Upper lobe of left lung (tissue), 6 donors: ENCODE results near the gene ZNFX1. TPM values are rescaled to one million over a fixed set of nuclear protein-coding genes. Genes with fewer than 3 reads are reported as not detected.

Source experiments
- ATAC-seq, 2 donors: fragments of 200-7000 bp; cut with Tn5 transposase; one replicate each; pipeline ENCODE4 v1.9.1; 2022; ENCODE audit warnings: mild to moderate bottlenecking in 2 of 2, moderate library complexity in 2 of 2; ENCODE audit not compliant: low FRiP score in 2 of 2
- DNase-seq, 2 donors: peaks; one replicate each; pipeline ENCODE4 v3.0.0-alpha.2; 2019 to 2020
- H3K27ac ChIP-seq, 4 donors: fragments of 200-600 bp; sonication (generic); one replicate each; pipeline ENCODE4 v1.5.1; 2016 to 2019
- H3K27me3 ChIP-seq, 4 donors: fragments of 200-600 bp; sonication (generic); one replicate each; pipeline ENCODE4 v1.5.1; 2017 to 2019
- H3K36me3 ChIP-seq, 4 donors: fragments of 200-600 bp; sonication (generic); one replicate each; pipeline ENCODE4 v1.5.1; 2016 to 2019
- H3K4me1 ChIP-seq, 4 donors: fragments of 200-600 bp; sonication (generic); one replicate each; pipeline ENCODE4 v1.5.1; 2018 to 2019
- H3K4me3 ChIP-seq, 4 donors: fragments of 200-600 bp; sonication (generic); one replicate each; pipeline ENCODE4 v1.5.1; 2017 to 2019; ENCODE audit warnings: mild to moderate bottlenecking in 2 of 4, moderate library complexity in 1 of 4
- H3K9me3 ChIP-seq, 4 donors: fragments of 200-600 bp; sonication (generic); one replicate each; pipeline ENCODE4 v1.5.1; 2018 to 2019
- EP300 ChIP-seq, 4 donors: sonication (generic); formaldehyde crosslinking; IDR thresholded peaks; one replicate each; pipeline ENCODE4 v1.5.1; 2017; ENCODE audit warnings: antibody characterized with exemption in 4 of 4, control low read depth in 2 of 4
- POLR2A ChIP-seq, 4 donors: fragments of 450-650 bp; IDR thresholded peaks; one replicate each; pipeline ENCODE4 v1.5.1; 2016 to 2017; ENCODE audit warnings: antibody characterized with exemption in 4 of 4, mild to moderate bottlenecking in 2 of 4
- POLR2AphosphoS5 ChIP-seq, 2 donors: sonication (generic); formaldehyde crosslinking; IDR thresholded peaks; one replicate each; pipeline ENCODE4 v1.5.1; 2017; ENCODE audit warnings: antibody characterized with exemption in 2 of 2
- WGBS, 2 donors: methylation state at CpG; one replicate each; pipeline ENCODE4 v1.1.5; 2017 to 2018; 5-methylcytosine and 5-hydroxymethylcytosine counted together
- total RNA-seq, 6 donors: library from RNA; depleted of rRNA in 4 of 6; stranded (reverse); fragments of >200 nt in 4 of 6; gene quantifications; one replicate each; pipeline versions ENCODE4 v1.1.0 to v1.2.1, GENCODE V29; 2016 to 2021
- TF ChIP-seq, protein P1 (sequence below), 6 experiments: fragments of 450-650 bp in 4 of 6; fragments of 200-600 bp in 2 of 6; sonication (generic) in 2 of 6; IDR thresholded peaks; one replicate each; pipeline ENCODE4 v1.5.1; 2016 to 2019; ENCODE audit warnings: antibody characterized with exemption in 6 of 6
- donor health status: DM: no; HTN: no; CAD: no; lungs with moderate emphysema.
- donor health status: DM: no; HTN: yes; CAD: no; lungs with severe emphysema.

The ZNFX1 gene
- total RNA-seq, 6 donors from 2014 or later, result 39.3 to 64.6 (median 42.4) TPM

DNA sequence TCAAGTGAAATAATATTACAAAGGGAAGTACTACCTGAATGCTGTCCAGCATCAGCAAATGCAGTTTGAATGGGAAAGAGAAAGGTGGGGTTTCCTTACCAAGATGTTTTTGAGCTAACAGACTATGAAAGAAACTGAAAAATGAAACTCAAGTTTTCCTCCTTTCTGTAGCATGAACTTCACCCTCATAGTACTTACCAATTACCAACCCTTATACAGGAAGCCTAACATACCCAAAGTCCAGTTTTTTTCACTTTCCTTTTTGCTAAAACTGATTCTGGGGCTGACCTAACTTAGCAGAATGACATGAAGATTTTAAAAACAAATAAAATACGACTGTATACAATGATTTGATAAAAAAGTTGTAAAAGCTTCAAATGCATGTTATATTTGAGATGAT, 5.2 kb downstream of the ZNFX1 start:
- ATAC-seq (no peak), DNase-seq (no peak)
- peaks cover 50 to 75% (median 58%) of the 10 kb centered on the region in 4 donors for H3K4me1 ChIP-seq
- no peaks in the 10 kb centered on the region for H3K27me3 ChIP-seq
- H3K27ac ChIP-seq, result no peak overlapping the region
- TF ChIP-seq POLR2A (IDR thresholded peaks at IDR 0.05) (no peak), POLR2AphosphoS5 (IDR thresholded peaks at IDR 0.05) (no peak), EP300 (IDR thresholded peaks at IDR 0.05) (no peak)
- TF ChIP-seq, protein P1, sequence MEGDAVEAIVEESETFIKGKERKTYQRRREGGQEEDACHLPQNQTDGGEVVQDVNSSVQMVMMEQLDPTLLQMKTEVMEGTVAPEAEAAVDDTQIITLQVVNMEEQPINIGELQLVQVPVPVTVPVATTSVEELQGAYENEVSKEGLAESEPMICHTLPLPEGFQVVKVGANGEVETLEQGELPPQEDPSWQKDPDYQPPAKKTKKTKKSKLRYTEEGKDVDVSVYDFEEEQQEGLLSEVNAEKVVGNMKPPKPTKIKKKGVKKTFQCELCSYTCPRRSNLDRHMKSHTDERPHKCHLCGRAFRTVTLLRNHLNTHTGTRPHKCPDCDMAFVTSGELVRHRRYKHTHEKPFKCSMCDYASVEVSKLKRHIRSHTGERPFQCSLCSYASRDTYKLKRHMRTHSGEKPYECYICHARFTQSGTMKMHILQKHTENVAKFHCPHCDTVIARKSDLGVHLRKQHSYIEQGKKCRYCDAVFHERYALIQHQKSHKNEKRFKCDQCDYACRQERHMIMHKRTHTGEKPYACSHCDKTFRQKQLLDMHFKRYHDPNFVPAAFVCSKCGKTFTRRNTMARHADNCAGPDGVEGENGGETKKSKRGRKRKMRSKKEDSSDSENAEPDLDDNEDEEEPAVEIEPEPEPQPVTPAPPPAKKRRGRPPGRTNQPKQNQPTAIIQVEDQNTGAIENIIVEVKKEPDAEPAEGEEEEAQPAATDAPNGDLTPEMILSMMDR (IDR thresholded peaks at IDR 0.05), result no peak
- peaks cover 4 to 68% (median 40%) of the 10 kb centered on the region in 4 donors for H3K36me3 ChIP-seq
- no peaks in the 10 kb centered on the region for H3K9me3 ChIP-seq
- H3K4me3 ChIP-seq, result no peak overlapping the region
- WGBS, 2 donors, result 61 to 71% methylated on average over 1 of the region's 1 CpG

DNA sequence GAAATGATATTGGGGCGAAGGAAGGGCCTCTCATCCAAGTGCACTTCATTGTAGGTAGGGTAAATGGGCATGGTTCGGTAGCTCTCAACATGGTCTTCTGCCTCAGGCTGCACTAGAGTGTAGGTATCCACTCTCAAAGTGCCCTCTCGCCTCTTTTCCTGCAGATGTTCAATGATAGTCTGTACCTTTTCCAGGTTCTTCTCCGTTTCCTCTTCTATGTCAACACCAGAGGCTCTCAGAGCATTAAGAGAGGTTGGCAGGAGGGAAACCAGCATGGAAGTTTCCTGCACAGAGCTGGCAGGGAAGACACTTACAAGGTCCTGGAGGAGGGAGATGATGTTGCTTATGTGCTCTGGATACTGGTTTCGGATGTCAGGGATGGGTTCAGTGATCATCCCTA, 7.1 kb downstream of the ZNFX1 start:
- Histone ChIP-seq H3K4me1 (peaks cover 59 to 80% (median 71%) of the 10 kb centered on the region in 4 donors), H3K36me3 (peaks cover 4 to 73% (median 41%) of the 10 kb centered on the region in 4 donors), H3K27me3 (no peaks in the 10 kb centered on the region), H3K9me3 (no peaks in the 10 kb centered on the region), H3K27ac (peak overlapping the region in 2 of 4 donors; percentile 17 to 24), H3K4me3 (peak overlapping the region in 1 of 4 donors; percentile 32)
- no peak for DNase-seq
- ATAC-seq, result no peak
- 84 to 86% methylated on average over 5 of the region's 5 CpGs for WGBS, 2 donors
- TF ChIP-seq, protein P1 (IDR thresholded peaks at IDR 0.05), result no peak
- no peak for TF ChIP-seq EP300 (IDR thresholded peaks at IDR 0.05)
- no peak for TF ChIP-seq POLR2A (IDR thresholded peaks at IDR 0.05)
- no peak for TF ChIP-seq POLR2AphosphoS5 (IDR thresholded peaks at IDR 0.05)

DNA sequence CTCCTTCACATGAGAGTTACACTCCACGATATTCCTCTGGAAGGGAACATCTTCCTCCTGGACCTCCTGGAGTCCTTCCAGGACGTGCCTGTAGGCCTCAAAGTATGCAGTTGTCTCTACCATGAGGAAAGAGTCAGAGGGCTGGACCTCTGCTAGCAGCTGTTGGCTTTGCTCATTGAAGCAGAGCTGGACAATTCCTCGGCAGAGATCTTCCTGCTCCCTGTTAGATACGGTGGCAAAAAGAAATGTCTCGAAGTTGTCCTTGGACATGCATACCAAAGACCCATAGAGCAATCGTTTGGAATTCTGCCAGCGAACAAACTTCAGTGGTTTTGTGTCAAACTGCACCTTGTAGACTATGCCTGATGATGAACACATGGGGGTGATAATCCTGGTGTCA, 7.7 kb downstream of the ZNFX1 start:
- ATAC-seq (no peak), DNase-seq (no peak)
- Histone ChIP-seq H3K4me3 (peak overlapping the region in 1 of 4 donors; percentile 32), H3K27me3 (no peaks in the 10 kb centered on the region), H3K9me3 (no peaks in the 10 kb centered on the region), H3K27ac (peak overlapping the region in 2 of 4 donors; percentile 20 to 24), H3K4me1 (peaks cover 56 to 77% (median 71%) of the 10 kb centered on the region in 4 donors), H3K36me3 (peaks cover 4 to 73% (median 42%) of the 10 kb centered on the region in 4 donors)
- WGBS, 2 donors, result 68 to 74% methylated on average over 5 to 7 of the region's 7 CpGs
- TF ChIP-seq POLR2A (IDR thresholded peaks at IDR 0.05) (no peak), EP300 (IDR thresholded peaks at IDR 0.05) (no peak), POLR2AphosphoS5 (IDR thresholded peaks at IDR 0.05) (no peak)
- TF ChIP-seq, protein P1 (IDR thresholded peaks at IDR 0.05), result no peak

DNA sequence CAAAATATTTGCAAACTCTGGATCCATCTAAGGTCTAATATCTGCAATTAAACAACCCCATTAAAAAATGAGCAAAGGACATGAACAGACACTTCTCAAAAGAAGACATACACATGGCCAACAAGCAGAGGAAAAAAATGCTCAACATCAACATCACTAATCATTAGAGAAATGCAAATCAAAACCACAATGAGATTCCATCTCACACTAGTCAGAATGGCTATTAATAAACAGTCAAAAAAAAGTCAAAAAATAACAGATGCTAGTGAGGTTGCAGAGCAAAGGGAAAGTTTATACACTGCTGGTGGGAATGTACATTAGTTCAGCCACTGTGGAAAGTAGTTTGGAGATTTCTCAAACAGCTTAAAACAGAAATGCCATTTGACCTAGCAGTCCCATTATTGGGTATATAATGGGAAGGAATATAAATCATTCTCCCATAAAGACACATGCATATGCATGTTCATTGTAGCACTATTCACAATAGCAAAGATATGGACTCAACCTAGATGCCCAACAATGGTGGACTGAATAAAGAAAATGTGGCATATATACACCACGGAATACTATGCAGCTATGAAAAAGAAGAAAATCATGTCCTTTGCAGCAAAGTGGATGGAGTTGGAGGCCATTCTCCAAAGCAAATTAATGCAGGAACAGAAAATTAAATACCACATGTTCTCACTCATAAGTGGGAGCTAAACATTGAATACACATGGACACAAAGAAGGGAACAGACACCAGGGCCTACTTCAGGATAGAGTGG, 9.1 kb downstream of the ZNFX1 start:
- WGBS, 2 donors, result 100% methylated on average over 1 of the region's 1 CpG

More for the DNA sequence above, 9.1 kb downstream of the ZNFX1 start:
- no peak for DNase-seq
- no peaks in the 10 kb centered on the region for H3K9me3 ChIP-seq
- TF ChIP-seq, protein P1 (IDR thresholded peaks at IDR 0.05), result no peak
- TF ChIP-seq POLR2A (IDR thresholded peaks at IDR 0.05) (no peak), EP300 (IDR thresholded peaks at IDR 0.05) (no peak), POLR2AphosphoS5 (IDR thresholded peaks at IDR 0.05) (no peak)
- no peaks in the 10 kb centered on the region for H3K27me3 ChIP-seq
- peaks cover 56 to 73% (median 70%) of the 10 kb centered on the region in 4 donors for H3K4me1 ChIP-seq
- peaks cover 10 to 76% (median 50%) of the 10 kb centered on the region in 4 donors for H3K36me3 ChIP-seq
- ATAC-seq, result no peak
- peak overlapping the region in 1 of 4 donors; percentile 32 for H3K4me3 ChIP-seq
- no peak overlapping the region for H3K27ac ChIP-seq
